ENCODE data around the gene CYBA. TPM values are rescaled to one million over a fixed set of nuclear protein-coding genes. Genes with fewer than 3 reads are reported as not detected.
A peak's percentile ranks its signal among the peaks of the same experiment; 100 is the strongest.

The CYBA gene
- total and polyA plus RNA-seq, 9 of the 15 experiments (the other 6 are each of a cell fraction or from before 2014, with no cell fraction given): 0.34 to 683 (median 93.0) TPM

- Histone ChIP-seq H3K9ac (ENCODE audit: insufficient read depth in 1 of 2, low read depth in 2 of 2, low read length in 2 of 2) (peak overlapping the region in 1 of 2 experiments; percentile 61; a peak in 1 of 4 replicates), H3K27me3 (ENCODE audit: control insufficient read depth in 2 of 2, insufficient read depth in 2 of 2, low read length in 2 of 2) (no peaks in the 10 kb centered on the region), H3K9me3 (replicated peaks; ENCODE audit: control insufficient read depth, insufficient read depth, low read depth, low read length) (no peaks in the 10 kb centered on the region), H4K20me1 (replicated peaks; ENCODE audit: control insufficient read depth, insufficient read depth, low read length) (peaks cover 9% of the 10 kb centered on the region; the same call in 1 of the 2 replicates), H3K27ac (ENCODE audit: extremely low read depth, low read depth, low read length) (no peak overlapping the region), H2AFZ (ENCODE audit: low read depth, low read length) (no peak overlapping the region), H3K4me3 (no peak overlapping the region), H3K4me2 (ENCODE audit: insufficient read depth, low read length) (no peak overlapping the region), H3K36me3 (ENCODE audit: control insufficient read depth, insufficient read depth, low read length) (peaks cover 82% of the 10 kb centered on the region; the same call in 2 of the 3 replicates), H3K4me1 (replicated peaks in 1 of 2; ENCODE audit: control insufficient read depth in 2 of 2, insufficient read depth in 2 of 2, low read length in 2 of 2) (peaks cover 11 to 93% of the 10 kb centered on the region in 2 experiments; a peak in 4 of 5 replicates), H3K79me2 (ENCODE audit: control insufficient read depth, insufficient read depth, low read length) (peaks cover 44% of the 10 kb centered on the region), H3K9me1 (ENCODE audit: control insufficient read depth, insufficient read depth, low read length) (no peaks in the 10 kb centered on the region)
- 89% methylated on average over 22 of the region's 28 CpGs for WGBS (ENCODE audit: insufficient coverage, low coverage, missing lambda C conversion rate)
- DNase-seq (ENCODE audit: extremely low read depth in 1 of 4, low spot score in 3 of 4) (no peak), ATAC-seq (no peak), FAIRE-seq (no peak)
- no TSS peak for BruUV-seq (replicated peaks)
- ChIA-PET POLR2A (interaction anchor here (1.0 kb wide), 1 partner anchor 15 kb away, joined by 4 read pairs; no protein-coding TSS in a partner anchor), CTCF (ENCODE audit: low intra/inter-chr PET ratio) (no interaction called here)
- in situ Hi-C loops (cut with MboI): no loop called here
- intact Hi-C loops (cut with micrococcal nuclease): no loop called here
- no peak for TF ChIP-seq TBL1XR1 (IDR thresholded peaks at IDR 0.05; ENCODE audit: low read length in 2 of 2)
- no peak for TF ChIP-seq FOXA1 (IDR thresholded peaks at IDR 0.05; ENCODE audit: borderline replicate concordance)
- no peak for TF ChIP-seq CTBP1 (IDR thresholded peaks at IDR 0.05; ENCODE audit: borderline replicate concordance)
- no peak for TF ChIP-seq JUN (IDR thresholded peaks at IDR 0.05; ENCODE audit: borderline replicate concordance, low read depth, low read length)
- TF ChIP-seq JUN (CRISPR knock-in tag; IDR thresholded peaks at IDR 0.05; ENCODE audit: borderline replicate concordance): no peak
- no peak for TF ChIP-seq SRSF1 (IDR thresholded peaks at IDR 0.05; ENCODE audit: low read depth, low read length)
- no peak for TF ChIP-seq HNRNPUL1 (IDR thresholded peaks at IDR 0.05; ENCODE audit: low read length)
- TF ChIP-seq BRCA1 (IDR thresholded peaks at IDR 0.05): no peak
- TF ChIP-seq BRCA1 (CRISPR knock-in tag; IDR thresholded peaks at IDR 0.05): no peak
- no peak for TF ChIP-seq PKNOX1 (IDR thresholded peaks at IDR 0.05)
- TF ChIP-seq ZNF408 (CRISPR knock-in tag; IDR thresholded peaks at IDR 0.05; ENCODE audit: low read depth): no peak
- no peak for TF ChIP-seq BCLAF1 (IDR thresholded peaks at IDR 0.05; ENCODE audit: borderline replicate concordance in 1 of 2, control insufficient read depth in 1 of 2, low read depth in 2 of 2, low read length in 1 of 2)
- TF ChIP-seq ZFP91 (CRISPR knock-in tag; IDR thresholded peaks at IDR 0.05): no peak
- TF ChIP-seq CREB3L1 (IDR thresholded peaks at IDR 0.05; ENCODE audit: borderline replicate concordance, low read depth): no peak
Measured at GRCh38 chr16:88654363-88655052, 3.7 kb upstream of the CYBA start.
